HTR-8/SVneo (cell line): ENCODE results near the gene KIAA1328.

ENCODE experiments used
- DNase-seq: peaks from one replicate; pipeline ENCODE4 v3.0.0; 2011; ENCODE audit warnings: low spot score, mixed read lengths; ENCODE audit not compliant: insufficient read length
- FAIRE-seq: peaks from 2 replicates; lab custom pipeline; 2011; peaks lifted over from hg19 to GRCh38; lab: Jason Lieb, UNC

Gene KIAA1328

DNA sequence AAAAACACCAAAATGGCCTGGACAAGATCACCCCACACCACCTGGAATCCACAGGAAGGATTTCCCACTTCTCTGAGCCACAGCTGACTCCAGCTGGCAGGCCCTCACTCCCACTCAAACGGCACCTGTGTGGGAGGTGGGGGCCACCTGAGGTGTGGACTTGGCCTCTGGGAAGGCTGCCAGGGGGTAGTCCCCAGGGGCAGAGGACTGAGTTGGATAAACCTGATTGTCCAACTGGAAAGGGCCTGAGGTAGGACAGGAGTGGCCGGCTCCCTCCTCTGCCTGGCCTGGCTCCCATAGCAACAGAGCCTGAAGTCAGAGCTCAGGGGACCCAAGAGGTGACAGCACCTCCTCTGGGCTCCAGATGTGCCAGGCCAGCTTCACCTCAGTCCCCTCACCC is 436.5 kb downstream of the KIAA1328 start:
- DNase-seq = no peak
- FAIRE-seq = no peak

DNA sequence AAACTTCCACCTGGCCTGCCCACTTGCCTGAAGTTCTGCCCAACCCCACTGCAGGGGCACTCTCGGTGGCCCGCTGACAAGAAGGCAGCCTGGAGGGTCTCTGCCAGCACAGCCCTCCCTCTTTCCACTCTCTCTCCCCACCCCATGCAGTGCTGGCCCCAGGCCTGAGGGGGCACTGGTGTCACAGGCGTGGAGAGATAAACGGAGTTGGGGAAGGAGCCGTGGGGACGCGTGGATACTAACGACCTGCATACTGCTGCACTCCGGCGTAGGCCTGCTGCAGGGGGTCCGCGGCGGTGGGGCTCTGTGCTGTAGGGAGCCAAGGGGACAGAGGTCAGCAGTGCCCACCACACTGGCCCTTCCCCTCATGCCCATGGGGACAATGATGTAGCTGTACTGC is 437.4 kb downstream of the KIAA1328 start:
- FAIRE-seq = no peak
- DNase-seq = no peak

DNA sequence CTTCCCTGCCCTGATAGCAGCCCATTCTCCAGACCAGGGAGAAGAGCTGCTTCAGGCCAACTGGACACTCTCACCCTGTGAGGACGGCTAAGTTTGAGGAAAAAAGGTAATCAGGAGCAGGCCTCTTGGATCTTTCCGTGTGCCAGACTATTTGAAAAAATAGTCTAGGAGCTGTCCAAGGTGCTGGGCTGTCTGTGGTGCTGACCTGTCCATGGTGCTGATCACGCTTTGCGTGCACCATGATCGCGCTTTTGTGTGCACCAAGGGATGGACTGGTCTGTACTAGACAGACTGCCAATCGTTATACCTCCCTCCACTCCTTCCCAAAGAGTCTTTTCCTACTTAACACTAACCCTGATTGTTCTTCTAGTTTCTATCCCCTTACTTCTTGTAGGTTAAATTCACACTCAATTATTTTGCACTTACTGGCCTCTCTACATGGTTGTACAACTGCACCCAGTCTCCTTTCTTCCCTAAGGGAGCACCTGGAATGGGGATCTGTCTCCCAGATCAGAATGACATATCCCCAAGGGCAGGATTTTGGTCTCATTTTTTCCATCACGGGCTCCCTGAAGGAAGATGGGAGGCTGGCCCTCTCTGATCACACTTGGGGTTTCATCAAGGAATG is 441.2 kb downstream of the KIAA1328 start:
- peak; percentile 9 for DNase-seq
- no peak for FAIRE-seq

GRCh38 chr18:37270666-37271052 is 441.7 kb downstream of the KIAA1328 start:
- DNase-seq = no peak
- no peak for FAIRE-seq

GRCh38 chr18:37272226-37272625 is 443.3 kb downstream of the KIAA1328 start:
- FAIRE-seq (no peak), DNase-seq (no peak)

DNA sequence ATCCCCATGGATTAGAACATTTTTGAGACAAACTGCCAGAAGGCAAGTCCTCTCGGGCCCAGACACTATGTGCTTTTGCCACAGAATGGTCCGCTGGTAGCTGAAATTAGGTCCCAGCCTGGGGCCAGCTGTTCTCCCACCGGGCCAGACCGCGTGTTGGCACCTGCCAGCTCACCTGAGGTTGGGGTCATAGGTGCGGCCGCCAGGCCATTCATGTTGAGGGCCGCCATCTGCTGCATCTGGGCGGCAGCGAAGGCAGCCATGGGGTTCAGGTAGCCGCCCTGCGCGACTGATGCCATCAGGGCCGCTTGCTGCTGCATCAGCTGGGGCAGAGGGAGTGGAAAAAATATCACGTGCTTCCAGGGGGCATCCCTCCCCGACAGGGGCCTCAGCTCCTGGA is 443.9 kb downstream of the KIAA1328 start:
- DNase-seq = no peak
- FAIRE-seq = no peak

- DNase-seq (no peak), FAIRE-seq (no peak)
Measured at GRCh38 chr18:37274309-37275236, 445.6 kb downstream of the KIAA1328 start.

- FAIRE-seq (no peak), DNase-seq (no peak)
Measured at GRCh38 chr18:37275237-37275741, 446.4 kb downstream of the KIAA1328 start.

DNA sequence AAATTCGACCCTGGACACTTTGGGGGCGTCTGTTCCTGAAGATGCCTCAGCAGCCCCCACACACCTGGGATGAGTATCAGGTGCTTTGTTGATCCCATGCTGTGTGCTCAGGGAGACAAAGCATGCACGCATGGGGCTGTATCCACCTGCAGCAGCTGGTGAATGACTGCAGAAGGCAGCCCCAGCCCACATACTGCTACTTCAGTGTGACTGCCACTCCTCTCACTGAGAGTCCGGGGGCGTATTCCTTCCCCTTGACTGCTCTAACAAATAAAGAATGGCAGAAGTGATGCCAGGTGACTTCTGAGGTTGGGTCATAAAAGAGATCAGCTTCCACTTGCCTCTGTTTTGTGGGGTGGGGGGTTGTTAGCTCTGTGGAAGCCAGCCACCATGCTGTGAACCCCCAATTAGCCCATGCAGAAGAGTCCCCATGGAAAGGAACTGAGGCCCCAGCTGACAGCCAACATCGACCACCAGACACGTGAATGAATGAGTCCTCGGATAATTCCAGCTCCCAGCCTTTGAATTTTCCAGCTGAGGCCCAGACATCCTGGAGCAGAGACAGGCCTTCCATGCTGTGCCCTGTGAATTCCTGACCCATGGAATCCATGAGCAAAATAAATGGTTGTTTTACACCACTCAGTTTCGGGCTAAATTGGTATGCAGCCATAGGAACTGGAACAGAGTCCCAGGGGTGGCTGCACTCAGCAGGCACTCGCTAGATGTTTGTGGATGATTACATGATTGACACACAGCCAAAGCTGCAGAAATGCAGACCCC is 447.4 kb downstream of the KIAA1328 start:
- no peak for FAIRE-seq
- no peak for DNase-seq

GRCh38 chr18:37277804-37278203 is 448.9 kb downstream of the KIAA1328 start:
- FAIRE-seq = no peak

More at GRCh38 chr18:37277804-37278203, 448.9 kb downstream of the KIAA1328 start:
- no peak for DNase-seq
